GM12878 (cell line): ENCODE data around the gene RRAGD. TPM values are rescaled to one million over a fixed set of nuclear protein-coding genes. Genes with fewer than 3 reads are reported as not detected.

ENCODE experiments used
- ATAC-seq: fragments of 200-7000 bp; cut with Tn5 transposase; 3 replicates; pipeline ENCODE4 v1.9.1; 2020; ENCODE audit warnings: mild to moderate bottlenecking, moderate library complexity
- BruUV-seq: library from RNA; stranded (reverse); fragments of 400-500 nt; replicated peaks from 2 replicates; lab custom pipeline; 2021; lab: Mats Ljungman, UMichigan
- CTCF ChIA-PET: fragments of 300-600 bp; sonication (Branson Sonifier 250); formaldehyde crosslinking; extraction: SDS; loops from one replicate; lab custom pipeline; 2021; ENCODE audit warnings: inconsistent platforms; lab: Yijun Ruan, JAX
- POLR2A ChIA-PET: fragments of 350-600 bp; formaldehyde crosslinking; extraction: SDS; loops from one replicate; lab custom pipeline; 2021; ENCODE audit warnings: inconsistent platforms; lab: Charles Lee
- RAD21 ChIA-PET: fragments of 300-600 bp; sonication (Branson Sonifier 250); formaldehyde crosslinking; loops from one replicate; lab custom pipeline; 2023; ENCODE audit warnings: antibody characterized with exemption; ENCODE audit not compliant: unreplicated experiment; lab: Charles Lee
- SMC1A ChIA-PET: fragments of 300-600 bp; sonication (Branson Sonifier 250); formaldehyde crosslinking; loops from one replicate; lab custom pipeline; 2023; ENCODE audit not compliant: unreplicated experiment, uncharacterized antibody; lab: Charles Lee
- DNase-seq: peaks from one replicate; pipeline ENCODE4 v3.0.0-alpha.2; 2011; ENCODE audit warnings: low read depth, low spot score
- FAIRE-seq: peaks from 3 replicates; lab custom pipeline; 2011; peaks lifted over from hg19 to GRCh38; lab: Jason Lieb, UNC
- H2AFZ ChIP-seq: 2 replicates; pipeline ENCODE4 v1.6.0; 2011; ENCODE audit warnings: low read depth, low read length, control low read depth; ENCODE audit not compliant: control insufficient read depth
- H3K27ac ChIP-seq: 2 replicates; pipeline ENCODE4 v1.5.1; 2011; ENCODE audit warnings: control low read depth; ENCODE audit not compliant: control insufficient read depth, insufficient read depth
- H3K27me3 ChIP-seq, 2 experiments: replicated peaks in 1 of 2; 2 replicates each; pipeline versions ENCODE4 v1.6.0 to v1.6.1; 2011; ENCODE audit warnings: low read length in 1 of 2; ENCODE audit not compliant: control insufficient read depth in 2 of 2, insufficient read depth in 2 of 2
- H3K36me3 ChIP-seq, 2 experiments: 2 replicates each; pipeline ENCODE4 v1.5.1; 2011; ENCODE audit warnings: low read length in 1 of 2; ENCODE audit not compliant: control insufficient read depth in 2 of 2, insufficient read depth in 2 of 2
- H3K4me1 ChIP-seq: 2 replicates; pipeline ENCODE4 v1.6.1; 2011; ENCODE audit warnings: mild to moderate bottlenecking, low read length, moderate library complexity, mixed read lengths; ENCODE audit not compliant: control insufficient read depth, insufficient read depth
- H3K4me2 ChIP-seq: 2 replicates; pipeline ENCODE4 v1.6.0; 2011; ENCODE audit warnings: control low read depth; ENCODE audit not compliant: control insufficient read depth, insufficient read depth
- H3K4me3 ChIP-seq: fragments of 200-600 bp; sonication (generic); 2 replicates; pipeline ENCODE4 v1.5.1; 2016
- H3K79me2 ChIP-seq: 2 replicates; pipeline ENCODE4 v1.6.0; 2011; ENCODE audit warnings: low read length; ENCODE audit not compliant: control insufficient read depth, insufficient read depth
- H3K9ac ChIP-seq: 2 replicates; pipeline ENCODE4 v1.8.0; 2011; ENCODE audit warnings: low read length, control low read depth, mixed read lengths; ENCODE audit not compliant: control insufficient read depth, insufficient read depth
- H3K9me3 ChIP-seq: replicated peaks from 3 replicates; pipeline ENCODE4 v1.5.1; 2011; ENCODE audit warnings: mild to moderate bottlenecking, low read length; ENCODE audit not compliant: control insufficient read depth, insufficient read depth
- H4K20me1 ChIP-seq: 2 replicates; pipeline ENCODE4 v1.6.0; 2011; ENCODE audit not compliant: control insufficient read depth, insufficient read depth
- CBFB ChIP-seq: IDR thresholded peaks from 2 replicates; pipeline ENCODE4 v1.6.1; 2016; ENCODE audit warnings: antibody characterized with exemption, low read depth
- CREB1 ChIP-seq: IDR thresholded peaks from 2 replicates; pipeline ENCODE4 v1.6.1; 2012; ENCODE audit warnings: low read depth, mild to moderate bottlenecking, inconsistent platforms
- NFYB ChIP-seq: IDR thresholded peaks from 2 replicates; pipeline ENCODE4 v1.6.1; 2011; ENCODE audit warnings: low read depth, mild to moderate bottlenecking, low read length, improper control_type of control experiment, moderate library complexity; ENCODE audit not compliant: insufficient read depth
- STAT3 ChIP-seq: IDR thresholded peaks from 2 replicates; pipeline ENCODE4 v1.6.1; 2011; ENCODE audit warnings: low read depth, low read length, improper control_type of control experiment
- WGBS: methylation state at CpG from one replicate; pipeline ENCODE4 v1.1.6; 2016; ENCODE audit warnings: low lambda C conversion rate; ENCODE audit not compliant: insufficient replicate concordance, insufficient coverage; ENCODE audit errors: missing lambda C conversion rate; 5-methylcytosine and 5-hydroxymethylcytosine counted together
- in situ Hi-C: fragments of 300-500 bp; cut with MboI; formaldehyde crosslinking; loops from 9 replicates; pipeline ENCODE4 v1.14.3; 2018; ENCODE audit warnings: mixed read lengths
- intact Hi-C: fragments of 100-400 bp; cut with micrococcal nuclease; formaldehyde crosslinking; loops from one replicate; pipeline ENCODE4 v1.14.2; 2022; ENCODE audit not compliant: unreplicated experiment
- polyA plus RNA-seq, 11 experiments: library from polyadenylated mRNA; depleted of rRNA in 4 of 11; unstranded in 6 of 11; stranded (reverse) in 5 of 11; fragments of >200 nt; fragmentation: Nextera tagmentation in 4 of 11; fragmentation: Illumina TruSeq in 1 of 11; extraction: Ambion mirVana in 4 of 11; extraction: Trizol in 1 of 11; gene quantifications; 1 replicate in 1 of 11; 2 replicates in 10 of 11; pipeline versions ENCODE4 v1.2.1 to v1.2.3, GENCODE V29; 2011 to 2016; ENCODE audit warnings: inconsistent platforms in 2 of 11, missing spikeins in 2 of 11, low read depth in 1 of 11
- total RNA-seq, 4 experiments: library from RNA; depleted of rRNA in 3 of 4; stranded (reverse); fragments of >200 nt in 3 of 4; fragmentation: Illumina TruSeq in 1 of 4; extraction: Trizol in 1 of 4; gene quantifications; 2 replicates each; pipeline versions ENCODE4 v1.2.1 to v1.2.3, GENCODE V29; 2013 to 2021
- TF ChIP-seq, protein P1 (sequence below): fragments of 450-650 bp; formaldehyde crosslinking; IDR thresholded peaks from 2 replicates; pipeline ENCODE4 v1.5.0; 2022; ENCODE audit warnings: mild to moderate bottlenecking, missing genetic modification characterization
- TF ChIP-seq, protein P2 (sequence below): IDR thresholded peaks from 2 replicates; pipeline ENCODE4 v1.6.1; 2012; ENCODE audit warnings: low read depth, low read length, improper control_type of control experiment
- TF ChIP-seq, protein P3 (sequence below): IDR thresholded peaks from 2 replicates; pipeline ENCODE4 v1.6.1; 2012; ENCODE audit warnings: mild to moderate bottlenecking, low read depth, low read length
- TF ChIP-seq, protein P4 (sequence below): fragments of 450-650 bp; IDR thresholded peaks from 2 replicates; pipeline ENCODE4 v1.6.1; 2017; ENCODE audit warnings: mild to moderate bottlenecking
- TF ChIP-seq, protein P5 (sequence below): fragments of 450-650 bp; formaldehyde crosslinking; IDR thresholded peaks from 2 replicates; pipeline ENCODE4 v1.4.0; 2022; ENCODE audit warnings: mild to moderate bottlenecking, moderate library complexity

RRAGD gene
- total and polyA plus RNA-seq, 10 of the 15 experiments (the other 5 are each of a cell fraction or from before 2014, with no cell fraction given): 4.6 to 17.4 (median 8.5) TPM

DNA sequence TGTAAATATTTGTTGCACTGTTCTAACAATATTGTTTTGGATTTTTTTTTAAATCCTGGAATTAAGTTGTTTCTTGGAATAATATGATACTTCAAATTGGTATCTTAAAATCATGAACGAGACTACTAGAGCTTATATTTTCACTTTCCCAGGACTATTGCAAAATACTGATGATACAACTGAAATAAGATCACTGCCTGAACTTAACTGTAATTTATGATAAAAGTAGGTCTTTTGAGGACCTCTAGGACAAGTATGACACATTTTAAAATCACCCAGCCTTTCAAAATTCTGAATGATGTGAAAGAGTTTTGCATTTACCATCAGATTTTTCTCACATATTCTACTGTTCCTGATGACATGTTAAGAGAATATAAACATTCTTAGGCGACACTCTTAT, 50.9 kb downstream of the RRAGD start:
- Histone ChIP-seq H3K9me3 (peaks cover 2% of the 10 kb centered on the region; the same call in 2 of the 3 replicates), H3K4me2 (peak overlapping the region; percentile 77), H4K20me1 (no peaks in the 10 kb centered on the region), H3K4me1 (peaks cover 58% of the 10 kb centered on the region), H3K27ac (peak overlapping the region; percentile 90), H3K79me2 (peaks cover 5% of the 10 kb centered on the region), H3K4me3 (peak overlapping the region; percentile 10; the same call in 1 of the 2 replicates), H3K27me3 (no peaks in the 10 kb centered on the region), H2AFZ (peak overlapping the region; percentile 74), H3K9ac (peak overlapping the region; percentile 32; the same call in 1 of the 2 replicates), H3K36me3 (no peaks in the 10 kb centered on the region)
- 2% methylated on average over 2 of the region's 2 CpGs for WGBS
- ATAC-seq (no peak), FAIRE-seq (no peak), DNase-seq (no peak)
- in situ Hi-C loops (no loop called here), intact Hi-C loops (no loop called here)
- ChIA-PET CTCF (interaction anchor here (1.0 to 11.4 kb wide), 5 partner anchors 11 to 282 kb away, joined by 3 to 260 read pairs (median 21); partner anchors contain the start of gene UBE2J1), RAD21 (interaction anchor here (1.1 to 11.8 kb wide), 5 partner anchors 10 to 63 kb away, joined by 3 to 187 read pairs (median 5); partner anchors contain the start of gene UBE2J1), POLR2A (interaction anchor here (1.0 to 3.7 kb wide), 4 partner anchors 11 to 279 kb away, joined by 3 to 51 read pairs (median 5); partner anchors contain the start of gene LYRM2), SMC1A (interaction anchor here (0.9 to 11.9 kb wide), 5 partner anchors 9 to 63 kb away, joined by 3 to 252 read pairs (median 16); partner anchors contain the start of gene UBE2J1)
- BruUV-seq: TSS peak; percentile 77
- TF ChIP-seq, protein P1, sequence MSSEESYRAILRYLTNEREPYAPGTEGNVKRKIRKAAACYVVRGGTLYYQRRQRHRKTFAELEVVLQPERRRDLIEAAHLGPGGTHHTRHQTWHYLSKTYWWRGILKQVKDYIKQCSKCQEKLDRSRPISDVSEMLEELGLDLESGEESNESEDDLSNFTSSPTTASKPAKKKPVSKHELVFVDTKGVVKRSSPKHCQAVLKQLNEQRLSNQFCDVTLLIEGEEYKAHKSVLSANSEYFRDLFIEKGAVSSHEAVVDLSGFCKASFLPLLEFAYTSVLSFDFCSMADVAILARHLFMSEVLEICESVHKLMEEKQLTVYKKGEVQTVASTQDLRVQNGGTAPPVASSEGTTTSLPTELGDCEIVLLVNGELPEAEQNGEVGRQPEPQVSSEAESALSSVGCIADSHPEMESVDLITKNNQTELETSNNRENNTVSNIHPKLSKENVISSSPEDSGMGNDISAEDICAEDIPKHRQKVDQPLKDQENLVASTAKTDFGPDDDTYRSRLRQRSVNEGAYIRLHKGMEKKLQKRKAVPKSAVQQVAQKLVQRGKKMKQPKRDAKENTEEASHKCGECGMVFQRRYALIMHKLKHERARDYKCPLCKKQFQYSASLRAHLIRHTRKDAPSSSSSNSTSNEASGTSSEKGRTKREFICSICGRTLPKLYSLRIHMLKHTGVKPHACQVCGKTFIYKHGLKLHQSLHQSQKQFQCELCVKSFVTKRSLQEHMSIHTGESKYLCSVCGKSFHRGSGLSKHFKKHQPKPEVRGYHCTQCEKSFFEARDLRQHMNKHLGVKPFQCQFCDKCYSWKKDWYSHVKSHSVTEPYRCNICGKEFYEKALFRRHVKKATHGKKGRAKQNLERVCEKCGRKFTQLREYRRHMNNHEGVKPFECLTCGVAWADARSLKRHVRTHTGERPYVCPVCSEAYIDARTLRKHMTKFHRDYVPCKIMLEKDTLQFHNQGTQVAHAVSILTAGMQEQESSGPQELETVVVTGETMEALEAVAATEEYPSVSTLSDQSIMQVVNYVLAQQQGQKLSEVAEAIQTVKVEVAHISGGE (CRISPR knock-in tag): no peak
- TF ChIP-seq CREB1 (no peak), CBFB (no peak), NFYB (no peak), STAT3 (no peak)
- TF ChIP-seq, protein P2, sequence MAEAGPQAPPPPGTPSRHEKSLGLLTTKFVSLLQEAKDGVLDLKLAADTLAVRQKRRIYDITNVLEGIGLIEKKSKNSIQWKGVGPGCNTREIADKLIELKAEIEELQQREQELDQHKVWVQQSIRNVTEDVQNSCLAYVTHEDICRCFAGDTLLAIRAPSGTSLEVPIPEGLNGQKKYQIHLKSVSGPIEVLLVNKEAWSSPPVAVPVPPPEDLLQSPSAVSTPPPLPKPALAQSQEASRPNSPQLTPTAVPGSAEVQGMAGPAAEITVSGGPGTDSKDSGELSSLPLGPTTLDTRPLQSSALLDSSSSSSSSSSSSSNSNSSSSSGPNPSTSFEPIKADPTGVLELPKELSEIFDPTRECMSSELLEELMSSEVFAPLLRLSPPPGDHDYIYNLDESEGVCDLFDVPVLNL: no peak
- TF ChIP-seq, protein P3, sequence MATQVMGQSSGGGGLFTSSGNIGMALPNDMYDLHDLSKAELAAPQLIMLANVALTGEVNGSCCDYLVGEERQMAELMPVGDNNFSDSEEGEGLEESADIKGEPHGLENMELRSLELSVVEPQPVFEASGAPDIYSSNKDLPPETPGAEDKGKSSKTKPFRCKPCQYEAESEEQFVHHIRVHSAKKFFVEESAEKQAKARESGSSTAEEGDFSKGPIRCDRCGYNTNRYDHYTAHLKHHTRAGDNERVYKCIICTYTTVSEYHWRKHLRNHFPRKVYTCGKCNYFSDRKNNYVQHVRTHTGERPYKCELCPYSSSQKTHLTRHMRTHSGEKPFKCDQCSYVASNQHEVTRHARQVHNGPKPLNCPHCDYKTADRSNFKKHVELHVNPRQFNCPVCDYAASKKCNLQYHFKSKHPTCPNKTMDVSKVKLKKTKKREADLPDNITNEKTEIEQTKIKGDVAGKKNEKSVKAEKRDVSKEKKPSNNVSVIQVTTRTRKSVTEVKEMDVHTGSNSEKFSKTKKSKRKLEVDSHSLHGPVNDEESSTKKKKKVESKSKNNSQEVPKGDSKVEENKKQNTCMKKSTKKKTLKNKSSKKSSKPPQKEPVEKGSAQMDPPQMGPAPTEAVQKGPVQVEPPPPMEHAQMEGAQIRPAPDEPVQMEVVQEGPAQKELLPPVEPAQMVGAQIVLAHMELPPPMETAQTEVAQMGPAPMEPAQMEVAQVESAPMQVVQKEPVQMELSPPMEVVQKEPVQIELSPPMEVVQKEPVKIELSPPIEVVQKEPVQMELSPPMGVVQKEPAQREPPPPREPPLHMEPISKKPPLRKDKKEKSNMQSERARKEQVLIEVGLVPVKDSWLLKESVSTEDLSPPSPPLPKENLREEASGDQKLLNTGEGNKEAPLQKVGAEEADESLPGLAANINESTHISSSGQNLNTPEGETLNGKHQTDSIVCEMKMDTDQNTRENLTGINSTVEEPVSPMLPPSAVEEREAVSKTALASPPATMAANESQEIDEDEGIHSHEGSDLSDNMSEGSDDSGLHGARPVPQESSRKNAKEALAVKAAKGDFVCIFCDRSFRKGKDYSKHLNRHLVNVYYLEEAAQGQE: no peak
- TF ChIP-seq, protein P4, sequence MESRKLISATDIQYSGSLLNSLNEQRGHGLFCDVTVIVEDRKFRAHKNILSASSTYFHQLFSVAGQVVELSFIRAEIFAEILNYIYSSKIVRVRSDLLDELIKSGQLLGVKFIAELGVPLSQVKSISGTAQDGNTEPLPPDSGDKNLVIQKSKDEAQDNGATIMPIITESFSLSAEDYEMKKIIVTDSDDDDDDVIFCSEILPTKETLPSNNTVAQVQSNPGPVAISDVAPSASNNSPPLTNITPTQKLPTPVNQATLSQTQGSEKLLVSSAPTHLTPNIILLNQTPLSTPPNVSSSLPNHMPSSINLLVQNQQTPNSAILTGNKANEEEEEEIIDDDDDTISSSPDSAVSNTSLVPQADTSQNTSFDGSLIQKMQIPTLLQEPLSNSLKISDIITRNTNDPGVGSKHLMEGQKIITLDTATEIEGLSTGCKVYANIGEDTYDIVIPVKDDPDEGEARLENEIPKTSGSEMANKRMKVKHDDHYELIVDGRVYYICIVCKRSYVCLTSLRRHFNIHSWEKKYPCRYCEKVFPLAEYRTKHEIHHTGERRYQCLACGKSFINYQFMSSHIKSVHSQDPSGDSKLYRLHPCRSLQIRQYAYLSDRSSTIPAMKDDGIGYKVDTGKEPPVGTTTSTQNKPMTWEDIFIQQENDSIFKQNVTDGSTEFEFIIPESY: no peak
- TF ChIP-seq, protein P5, sequence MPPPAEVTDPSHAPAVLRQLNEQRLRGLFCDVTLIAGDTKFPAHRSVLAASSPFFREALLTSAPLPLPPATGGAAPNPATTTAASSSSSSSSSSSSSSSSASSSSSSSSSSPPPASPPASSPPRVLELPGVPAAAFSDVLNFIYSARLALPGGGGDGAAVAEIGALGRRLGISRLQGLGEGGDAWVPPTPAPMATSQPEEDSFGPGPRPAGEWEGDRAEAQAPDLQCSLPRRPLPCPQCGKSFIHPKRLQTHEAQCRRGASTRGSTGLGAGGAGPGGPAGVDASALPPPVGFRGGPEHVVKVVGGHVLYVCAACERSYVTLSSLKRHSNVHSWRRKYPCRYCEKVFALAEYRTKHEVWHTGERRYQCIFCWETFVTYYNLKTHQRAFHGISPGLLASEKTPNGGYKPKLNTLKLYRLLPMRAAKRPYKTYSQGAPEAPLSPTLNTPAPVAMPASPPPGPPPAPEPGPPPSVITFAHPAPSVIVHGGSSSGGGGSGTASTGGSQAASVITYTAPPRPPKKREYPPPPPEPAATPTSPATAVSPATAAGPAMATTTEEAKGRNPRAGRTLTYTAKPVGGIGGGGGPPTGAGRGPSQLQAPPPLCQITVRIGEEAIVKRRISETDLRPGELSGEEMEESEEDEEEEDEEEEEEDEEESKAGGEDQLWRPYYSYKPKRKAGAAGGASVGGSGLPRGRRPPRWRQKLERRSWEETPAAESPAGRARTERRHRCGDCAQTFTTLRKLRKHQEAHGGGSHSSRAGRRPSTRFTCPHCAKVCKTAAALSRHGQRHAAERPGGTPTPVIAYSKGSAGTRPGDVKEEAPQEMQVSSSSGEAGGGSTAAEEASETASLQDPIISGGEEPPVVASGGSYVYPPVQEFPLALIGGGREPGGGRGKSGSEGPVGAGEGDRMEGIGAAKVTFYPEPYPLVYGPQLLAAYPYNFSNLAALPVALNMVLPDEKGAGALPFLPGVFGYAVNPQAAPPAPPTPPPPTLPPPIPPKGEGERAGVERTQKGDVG (CRISPR knock-in tag): no peak
